ENCODE results near the gene RRP1.

RRP1 gene

GRCh38 chr21:43789276-43790009 is at the start of gene RRP1:
Gene RRP1, plus strand, starts transcription at chr21:43789577. Its CDS starts 53 bp downstream, at chr21:43789630.
- Mint-ChIP-seq H3K4me3 (peak within 1 kb of the TSS; percentile 95 to 99 (median 97)), H3K9me3 (no peaks in the 10 kb centered on the region), H3K4me1 (peaks cover 16% of the 10 kb centered on the region), H3K27ac (peak within 1 kb of the TSS; percentile 77 to 92 (median 85)), H3K36me3 (ENCODE audit: low read depth) (peaks cover 20% of the 10 kb centered on the region), H3K27me3 (ENCODE audit: low read depth) (peaks cover 9% of the 10 kb centered on the region)
- TF ChIP-seq CTCF (IDR thresholded peaks at IDR 0.05; ENCODE audit: unreplicated experiment in 3 of 3) = peak; percentile 100

- Mint-ChIP-seq H3K27ac (peak overlapping the region; percentile 79 to 98 (median 97)), H3K9me3 (no peaks in the 10 kb centered on the region), H3K4me3 (peak overlapping the region; percentile 34 to 78 (median 72)), H3K36me3 (ENCODE audit: low read depth) (peaks cover 2% of the 10 kb centered on the region), H3K4me1 (peaks cover 25% of the 10 kb centered on the region), H3K27me3 (ENCODE audit: low read depth) (no peaks in the 10 kb centered on the region)
- no peak for TF ChIP-seq CTCF (IDR thresholded peaks at IDR 0.05; ENCODE audit: unreplicated experiment in 3 of 3)
Observed at GRCh38 chr21:43739621-43740435, 49.5 kb upstream of the RRP1 start.

- H3K9me3 Mint-ChIP-seq = no peaks in the 10 kb centered on the region
- H3K36me3 Mint-ChIP-seq (ENCODE audit: low read depth) = peaks cover 9% of the 10 kb centered on the region
- TF ChIP-seq CTCF (IDR thresholded peaks at IDR 0.05; ENCODE audit: unreplicated experiment in 3 of 3) = no peak
- peak overlapping the region; percentile 79 to 96 (median 95) for H3K27ac Mint-ChIP-seq
- no peaks in the 10 kb centered on the region for H3K27me3 Mint-ChIP-seq (ENCODE audit: low read depth)
- peak overlapping the region; percentile 72 to 79 (median 78) for H3K4me3 Mint-ChIP-seq
- peaks cover 22% of the 10 kb centered on the region for H3K4me1 Mint-ChIP-seq
Observed at GRCh38 chr21:43740497-43741156, 48.8 kb upstream of the RRP1 start.

- Mint-ChIP-seq H3K36me3 (ENCODE audit: low read depth) (peaks cover 14% of the 10 kb centered on the region), H3K4me1 (peaks cover 22% of the 10 kb centered on the region), H3K27me3 (ENCODE audit: low read depth) (no peaks in the 10 kb centered on the region), H3K27ac (peak overlapping the region in 2 of 3 experiments; percentile 55 to 77), H3K9me3 (no peaks in the 10 kb centered on the region), H3K4me3 (peak overlapping the region; percentile 43 to 56 (median 56))
- no peak for TF ChIP-seq CTCF (IDR thresholded peaks at IDR 0.05; ENCODE audit: unreplicated experiment in 3 of 3)
Observed at GRCh38 chr21:43741423-43742096, 47.8 kb upstream of the RRP1 start.

- TF ChIP-seq CTCF (IDR thresholded peaks at IDR 0.05; ENCODE audit: unreplicated experiment in 3 of 3) = no peak
- peaks cover 14% of the 10 kb centered on the region for H3K4me1 Mint-ChIP-seq
- no peak overlapping the region for H3K4me3 Mint-ChIP-seq
- H3K27ac Mint-ChIP-seq = no peak overlapping the region
- no peaks in the 10 kb centered on the region for H3K9me3 Mint-ChIP-seq
- H3K36me3 Mint-ChIP-seq (ENCODE audit: low read depth) = peaks cover 23% of the 10 kb centered on the region
- H3K27me3 Mint-ChIP-seq (ENCODE audit: low read depth) = peaks cover 3% of the 10 kb centered on the region
Observed at GRCh38 chr21:43743947-43744346, 45.4 kb upstream of the RRP1 start.
